HepG2 (cell line): ENCODE results near the gene NOS1AP. TPM values are rescaled to one million over a fixed set of nuclear protein-coding genes. Genes with fewer than 3 reads are reported as not detected.

Experiments used
- CTCF ChIP-seq: sonication (generic); formaldehyde crosslinking; IDR thresholded peaks from 2 replicates; pipeline ENCODE4 v1.5.0; 2020; ENCODE audit warnings: mild to moderate bottlenecking, missing genetic modification reagents, moderate library complexity
- GMEB2 ChIP-seq: IDR thresholded peaks from 2 replicates; pipeline ENCODE4 v1.6.1; 2016; ENCODE audit warnings: missing biosample characterization, missing genetic modification reagents, low read depth
- GTF3A ChIP-seq: sonication (generic); formaldehyde crosslinking; conservative IDR thresholded peaks from 2 replicates; pipeline ENCODE4 v1.4.0; 2020; ENCODE audit warnings: mild to moderate bottlenecking, missing genetic modification reagents
- KAT2B ChIP-seq: fragments of 150-350 bp; IDR thresholded peaks from 2 replicates; pipeline ENCODE4 v1.6.1; 2014; ENCODE audit warnings: low read depth, low read length, borderline replicate concordance
- KAT8 ChIP-seq: IDR thresholded peaks from 2 replicates; pipeline ENCODE4 v1.6.1; 2016; ENCODE audit warnings: missing genetic modification reagents, missing compliant biosample characterization
- KDM2A ChIP-seq: sonication (generic); formaldehyde crosslinking; IDR thresholded peaks from 2 replicates; pipeline ENCODE4 v1.4.0; 2020; ENCODE audit warnings: low read depth, missing genetic modification reagents, borderline replicate concordance
- KLF16 ChIP-seq, 2 experiments: sonication (generic) in 1 of 2; formaldehyde crosslinking in 1 of 2; IDR thresholded peaks; 2 replicates each; pipeline versions ENCODE4 v1.6.1 to v1.8.0; 2016 to 2023; ENCODE audit warnings: missing genetic modification reagents in 2 of 2, missing compliant biosample characterization in 1 of 2
- NFRKB ChIP-seq: fragments of 450-650 bp; IDR thresholded peaks from 2 replicates; pipeline ENCODE4 v1.6.1; 2017
- NKX3-1 ChIP-seq: sonication (generic); formaldehyde crosslinking; IDR thresholded peaks from 2 replicates; pipeline ENCODE4 v1.5.0; 2020; ENCODE audit warnings: missing genetic modification reagents
- REST ChIP-seq, 2 experiments: IDR thresholded peaks; 2 replicates each; pipeline ENCODE4 v1.6.1; 2011 to 2012; ENCODE audit warnings: low read length in 2 of 2, borderline replicate concordance in 1 of 2, low read depth in 1 of 2, mild to moderate bottlenecking in 1 of 2, moderate library complexity in 1 of 2
- SIN3B ChIP-seq: fragments of 150-350 bp; IDR thresholded peaks from 2 replicates; pipeline ENCODE4 v1.6.1; 2014; ENCODE audit warnings: low read length
- SNAPC2 ChIP-seq: sonication (generic); formaldehyde crosslinking; IDR thresholded peaks from 2 replicates; pipeline ENCODE4 v1.8.1; 2022; ENCODE audit warnings: mild to moderate bottlenecking, missing genetic modification reagents
- TFE3 ChIP-seq: IDR thresholded peaks from 2 replicates; pipeline ENCODE4 v1.6.1; 2016
- THAP9 ChIP-seq: sonication (generic); formaldehyde crosslinking; IDR thresholded peaks from 2 replicates; pipeline ENCODE4; 2020; ENCODE audit warnings: missing genetic modification reagents, mild to moderate bottlenecking, borderline replicate concordance
- ZNF276 ChIP-seq: sonication (generic); formaldehyde crosslinking; IDR thresholded peaks from 2 replicates; pipeline ENCODE4 v1.4.0; 2020; ENCODE audit warnings: mild to moderate bottlenecking, low read depth, missing genetic modification reagents
- ZNF282 ChIP-seq: fragments of 450-650 bp; IDR thresholded peaks from 2 replicates; pipeline ENCODE4 v1.6.1; 2018; ENCODE audit not compliant: partially characterized antibody
- ZNF75D ChIP-seq: sonication (generic); formaldehyde crosslinking; IDR thresholded peaks from 2 replicates; pipeline ENCODE4 v1.8.1; 2023; ENCODE audit warnings: missing genetic modification reagents, mild to moderate bottlenecking, borderline replicate concordance
- polyA plus RNA-seq, 8 experiments: library from polyadenylated mRNA; depleted of rRNA in 3 of 8; stranded (reverse) in 7 of 8; unstranded in 1 of 8; fragments of >200 nt; fragmentation: Illumina TruSeq in 4 of 8; extraction: Trizol in 4 of 8; gene quantifications; 2 replicates each; pipeline versions ENCODE4 v1.2.1 to v1.2.3, GENCODE V29; 2011 to 2016; ENCODE audit warnings: low read depth in 4 of 8, missing spikeins in 1 of 8, mixed read lengths in 1 of 8; ENCODE audit not compliant: insufficient read depth in 1 of 8
- total RNA-seq, 5 experiments: library from RNA; depleted of rRNA; stranded (reverse); fragments of >200 nt; fragmentation: Illumina TruSeq; extraction: Trizol; gene quantifications; 2 replicates each; pipeline ENCODE4 v1.2.3, GENCODE V29; 2016; ENCODE audit warnings: low read depth in 1 of 5

Gene NOS1AP
- total and polyA plus RNA-seq, 2 of the 13 experiments (the other 11 are each of a cell fraction or from before 2014, with no cell fraction given), result 2.0 to 3.3 TPM

GRCh38 chr1:162276493-162276892 lies 207.0 kb downstream of the NOS1AP start (continued):
- TF ChIP-seq ZNF276 (CRISPR knock-in tag) (no peak), TFE3 (CRISPR knock-in tag) (no peak), NKX3-1 (no peak), NFRKB (no peak), ZNF75D (CRISPR knock-in tag) (no peak), KAT2B (no peak), KLF16 (CRISPR knock-in tag; IDR thresholded peaks at IDR 0.05) (0 out of 4 replicates have a peak, but pooled peaks of 1 of the 2 experiments have one; percentile 36), GMEB2 (CRISPR knock-in tag) (no peak), KAT8 (CRISPR knock-in tag) (0 out of 2 replicates have a peak, but pooled peaks have one; percentile 31), SIN3B (no peak), KDM2A (CRISPR knock-in tag) (no peak), SNAPC2 (CRISPR knock-in tag) (0 out of 2 replicates have a peak, but pooled peaks have one; percentile 39), REST (IDR thresholded peaks at IDR 0.05; ENCODE audit: borderline replicate concordance in 1 of 2, low read depth in 1 of 2, low read length in 2 of 2) (no peak), ZNF282 (no peak), CTCF (peak; percentile 69), GTF3A (CRISPR knock-in tag) (no peak), THAP9 (CRISPR knock-in tag) (no peak)
